Keratinocyte (primary cell): ENCODE data around the gene MTMR2.

ENCODE experiments used
- CTCF ChIP-seq, 3 experiments: IDR thresholded peaks in 1 of 3; conservative IDR thresholded peaks in 1 of 3; optimal IDR thresholded peaks in 1 of 3; 2 replicates in 2 of 3; 3 replicates in 1 of 3; pipeline versions ENCODE3 to v1.5.1; 2011; ENCODE audit warnings: low read length in 3 of 3, mild to moderate bottlenecking in 3 of 3, moderate library complexity in 2 of 3, control low read depth in 1 of 3, inconsistent platforms in 1 of 3; ENCODE audit not compliant: insufficient read depth in 2 of 3; ENCODE audit errors: extremely low read depth in 1 of 3
- EZH2 ChIP-seq: IDR thresholded peaks from one replicate; pipeline ENCODE4 v1.6.1; 2012; ENCODE audit warnings: inconsistent platforms, mild to moderate bottlenecking, low read length, moderate library complexity

GRCh38 chr11:95926726-95927125 lies 2.8 kb upstream of the MTMR2 start:
- TF ChIP-seq CTCF (optimal IDR thresholded peaks at IDR 0.05 in 1 of 3, IDR thresholded peaks at IDR 0.05 in 1 of 3, conservative IDR thresholded peaks at IDR 0.05 in 1 of 3; ENCODE audit: extremely low read depth in 1 of 3, insufficient read depth in 2 of 3, low read length in 3 of 3) (no peak), EZH2 (no peak)
